IPS-NIHi7 (cell line): ENCODE measurements around the gene STAT4.
A peak's percentile ranks its signal among the peaks of the same experiment; 100 is the strongest.

ENCODE experiments used
- DNase-seq: peaks from one replicate; pipeline ENCODE4 v3.0.0; 2012; ENCODE audit warnings: mixed read lengths; ENCODE audit errors: extremely low spot score

The STAT4 gene

GRCh38 chr2:191014653-191015020, 136.2 kb downstream of the STAT4 start:
- DNase-seq = no peak

- peak; percentile 99 for DNase-seq
These were observed 136.7 kb downstream of the STAT4 start, which contains the start of gene STAT1 for GRCh38 chr2:191013932-191014652. TSS of gene STAT1 (minus strand) at chr2:191014171. CDS start at chr2:191010003, 4,168 bp downstream.

- DNase-seq = no peak
These were observed 137.2 kb downstream of the STAT4 start for GRCh38 chr2:191013682-191013931.

- DNase-seq = no peak
These were observed 137.7 kb downstream of the STAT4 start for GRCh38 chr2:191012845-191013681.

GRCh38 chr2:191012346-191012745, 138.4 kb downstream of the STAT4 start:
- no peak for DNase-seq

- DNase-seq = no peak
These were observed 139.6 kb downstream of the STAT4 start for GRCh38 chr2:191010887-191011885.

GRCh38 chr2:191009541-191010374, 141.0 kb downstream of the STAT4 start:
- DNase-seq = no peak

GRCh38 chr2:191008286-191008685, 142.5 kb downstream of the STAT4 start:
- DNase-seq = no peak

- DNase-seq = no peak
These were observed 143.6 kb downstream of the STAT4 start for GRCh38 chr2:191006997-191007783.

- DNase-seq = no peak
These were observed 144.5 kb downstream of the STAT4 start for GRCh38 chr2:191006297-191006696.

GRCh38 chr2:191003405-191004309, 147.1 kb downstream of the STAT4 start:
- no peak for DNase-seq

GRCh38 chr2:191001624-191002023, 149.2 kb downstream of the STAT4 start:
- no peak for DNase-seq

- DNase-seq = no peak
These were observed 149.8 kb downstream of the STAT4 start for GRCh38 chr2:191001032-191001431.

- DNase-seq = no peak
These were observed 150.7 kb downstream of the STAT4 start for GRCh38 chr2:190999949-191000665.

- DNase-seq = no peak
These were observed 151.7 kb downstream of the STAT4 start for GRCh38 chr2:190999058-190999457.

- DNase-seq = no peak
These were observed 153.2 kb downstream of the STAT4 start for GRCh38 chr2:190997526-190998113.

GRCh38 chr2:190996947-190997346, 153.8 kb downstream of the STAT4 start:
- no peak for DNase-seq

GRCh38 chr2:190996338-190996946, 154.4 kb downstream of the STAT4 start:
- peak; percentile 85 for DNase-seq
